GM21825 (cell line): ENCODE data around the gene COL4A1.
"Not testable (repeated sequence)": the region's sequence is repeated elsewhere in the genome, so short reads cannot be mapped to it uniquely, and the experiment has no call there.

Source experiments
- ATAC-seq: cut with Tn5 transposase; IDR thresholded peaks from one replicate; pipeline ENCODE4 v1.9.1; 2021; ENCODE audit warnings: mild to moderate bottlenecking, moderate library complexity; ENCODE audit not compliant: unreplicated experiment

COL4A1 gene

DNA sequence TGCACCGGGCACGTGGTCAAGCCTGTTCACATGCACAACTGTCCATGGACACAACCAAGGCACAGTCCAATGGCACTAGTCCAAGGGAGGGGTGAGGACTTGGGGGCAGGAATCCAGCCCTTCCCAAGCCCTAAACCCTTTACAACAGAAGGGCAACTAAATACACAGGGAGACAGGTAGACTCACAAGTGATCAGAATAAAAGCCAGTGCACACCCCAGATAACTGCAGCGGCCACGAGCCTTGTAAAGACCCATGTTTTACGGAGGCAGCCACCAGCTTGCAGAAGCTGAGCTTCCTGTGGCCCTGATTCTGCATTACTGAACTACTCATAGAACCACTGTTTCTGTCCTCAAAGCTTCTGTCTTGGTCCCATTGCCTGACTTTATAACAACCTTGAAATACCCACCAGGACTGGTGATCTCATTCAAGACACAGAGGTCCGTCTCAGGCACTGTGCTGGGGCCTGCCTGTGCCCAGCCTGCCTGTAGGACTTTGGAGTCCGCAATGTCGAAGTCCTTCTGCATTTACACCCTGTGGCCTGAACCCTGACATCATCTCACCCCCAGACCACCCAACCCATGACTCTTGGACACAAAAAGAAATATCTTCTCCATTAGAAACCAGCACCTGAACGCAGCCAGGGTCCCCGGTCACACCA is 181.2 kb downstream of the COL4A1 start:
- ATAC-seq: no peak

DNA sequence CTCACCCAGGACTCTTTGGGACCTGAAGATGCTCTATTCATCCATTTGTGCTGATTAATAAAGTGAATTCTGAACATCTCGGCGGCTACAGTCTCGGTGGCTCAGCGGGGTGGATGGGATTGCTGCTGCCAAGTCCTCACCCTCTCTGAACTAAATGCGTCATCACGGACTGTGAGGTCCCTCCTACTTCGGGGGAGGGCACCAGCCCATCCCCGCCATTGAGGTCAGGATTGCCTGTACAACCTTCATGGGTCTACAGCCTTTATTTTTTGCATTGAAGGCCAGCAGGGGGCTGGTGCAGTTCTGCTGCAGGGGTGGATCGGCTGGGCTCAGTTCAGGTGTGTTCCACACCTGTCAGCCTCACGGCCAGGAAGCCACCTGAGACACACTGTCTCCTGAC is 181.8 kb downstream of the COL4A1 start:
- no peak for ATAC-seq

DNA sequence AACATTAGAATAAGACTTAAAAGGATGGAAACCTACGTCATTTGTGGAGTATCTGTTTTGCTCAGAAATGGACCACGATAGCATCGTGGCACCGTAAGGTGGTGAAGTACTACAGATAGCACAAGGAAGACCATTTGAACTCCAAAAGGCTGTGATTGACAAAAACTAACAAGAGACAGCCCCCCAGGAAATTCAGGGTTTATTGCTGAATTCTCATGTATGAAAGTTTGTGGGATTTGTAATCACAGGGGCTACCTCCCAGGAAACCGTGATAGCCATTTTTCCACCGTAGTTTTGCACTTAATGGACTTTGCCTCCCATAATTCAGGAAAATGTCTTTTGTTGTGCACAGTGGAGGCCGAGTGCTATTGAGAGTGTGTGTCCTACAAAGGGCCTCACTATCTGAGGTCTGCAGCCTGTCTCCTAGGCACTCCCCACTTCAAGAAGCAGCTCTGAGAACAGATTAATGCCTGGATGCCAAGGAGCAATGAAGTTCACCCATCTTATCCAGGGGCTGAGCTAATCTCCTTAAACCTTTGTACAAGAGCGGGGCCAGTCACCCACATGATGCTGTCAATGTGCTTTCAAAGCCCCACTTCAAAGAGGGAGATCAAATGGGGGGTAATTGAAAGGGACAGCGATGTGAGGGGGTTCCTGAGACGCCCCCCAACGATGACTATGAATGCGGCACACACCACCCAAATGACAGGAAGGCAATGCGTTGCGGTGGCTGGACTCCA is 182.6 kb downstream of the COL4A1 start:
- no peak for ATAC-seq

DNA sequence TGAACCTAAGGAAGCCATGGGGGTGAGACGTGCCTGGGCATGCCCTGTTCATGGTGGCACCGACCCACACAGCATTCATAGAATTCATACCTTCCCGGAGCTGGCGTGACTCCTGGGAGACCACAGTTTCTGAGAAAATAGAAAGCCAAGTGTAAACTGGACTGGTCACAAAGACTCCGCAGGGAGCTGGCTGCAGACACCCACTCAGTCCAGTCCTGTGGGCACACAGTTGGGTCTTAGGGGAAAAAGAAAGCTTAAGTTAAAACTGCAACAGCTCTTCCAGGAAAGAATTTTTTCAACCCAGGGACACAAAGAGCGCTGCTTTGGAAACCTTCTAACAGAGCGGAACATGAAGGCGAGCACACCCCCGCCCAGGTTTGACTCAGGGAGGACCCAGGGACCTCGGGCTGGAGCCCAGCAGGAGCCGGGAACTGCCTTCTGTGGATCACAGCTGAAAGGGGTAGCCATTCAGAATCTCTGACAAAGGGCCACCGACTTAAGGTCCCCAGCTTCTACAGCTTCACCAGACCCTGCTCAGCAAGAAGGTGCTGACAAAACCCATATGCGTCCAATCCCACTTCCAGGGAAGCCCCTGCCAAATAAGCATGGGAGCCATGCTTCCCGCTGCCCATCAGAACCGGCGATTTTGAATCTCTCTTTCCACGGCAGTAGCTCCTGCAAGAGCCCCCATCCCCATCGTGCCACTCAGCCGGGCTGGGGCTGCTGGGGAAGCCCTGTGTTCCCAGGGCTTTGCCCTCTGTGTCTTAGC is 183.7 kb downstream of the COL4A1 start:
- ATAC-seq: no peak

DNA sequence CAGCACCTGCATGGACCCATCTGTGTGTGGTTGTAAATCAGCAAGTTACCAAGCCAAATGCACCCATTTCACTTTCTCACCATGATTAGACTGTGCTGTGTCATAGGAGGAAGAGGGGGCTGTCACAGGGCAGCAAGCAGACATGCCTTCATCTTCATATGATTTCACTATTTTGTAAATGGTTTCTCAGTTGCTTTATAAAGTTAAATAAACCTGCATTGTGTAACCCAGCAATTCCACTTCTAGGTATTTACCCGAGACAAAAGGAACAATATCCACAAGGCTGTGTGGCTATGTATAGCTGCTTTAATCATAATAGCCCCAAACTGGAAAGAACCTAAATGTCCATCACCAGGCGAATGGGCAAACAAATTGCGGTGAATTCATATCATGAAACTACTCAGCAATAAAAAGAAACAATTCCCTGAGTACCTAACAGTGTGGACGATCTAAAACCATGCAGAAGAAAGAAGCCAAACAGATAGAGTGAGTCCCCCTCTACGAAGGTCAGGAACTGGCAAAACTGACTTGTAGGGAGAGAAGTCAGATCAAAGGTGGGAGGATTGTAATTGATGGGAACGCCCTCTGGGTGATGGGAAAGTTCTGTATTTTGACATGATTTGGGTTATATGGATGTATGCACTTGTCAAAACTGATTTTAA is 185.4 kb downstream of the COL4A1 start:
- no peak for ATAC-seq

DNA sequence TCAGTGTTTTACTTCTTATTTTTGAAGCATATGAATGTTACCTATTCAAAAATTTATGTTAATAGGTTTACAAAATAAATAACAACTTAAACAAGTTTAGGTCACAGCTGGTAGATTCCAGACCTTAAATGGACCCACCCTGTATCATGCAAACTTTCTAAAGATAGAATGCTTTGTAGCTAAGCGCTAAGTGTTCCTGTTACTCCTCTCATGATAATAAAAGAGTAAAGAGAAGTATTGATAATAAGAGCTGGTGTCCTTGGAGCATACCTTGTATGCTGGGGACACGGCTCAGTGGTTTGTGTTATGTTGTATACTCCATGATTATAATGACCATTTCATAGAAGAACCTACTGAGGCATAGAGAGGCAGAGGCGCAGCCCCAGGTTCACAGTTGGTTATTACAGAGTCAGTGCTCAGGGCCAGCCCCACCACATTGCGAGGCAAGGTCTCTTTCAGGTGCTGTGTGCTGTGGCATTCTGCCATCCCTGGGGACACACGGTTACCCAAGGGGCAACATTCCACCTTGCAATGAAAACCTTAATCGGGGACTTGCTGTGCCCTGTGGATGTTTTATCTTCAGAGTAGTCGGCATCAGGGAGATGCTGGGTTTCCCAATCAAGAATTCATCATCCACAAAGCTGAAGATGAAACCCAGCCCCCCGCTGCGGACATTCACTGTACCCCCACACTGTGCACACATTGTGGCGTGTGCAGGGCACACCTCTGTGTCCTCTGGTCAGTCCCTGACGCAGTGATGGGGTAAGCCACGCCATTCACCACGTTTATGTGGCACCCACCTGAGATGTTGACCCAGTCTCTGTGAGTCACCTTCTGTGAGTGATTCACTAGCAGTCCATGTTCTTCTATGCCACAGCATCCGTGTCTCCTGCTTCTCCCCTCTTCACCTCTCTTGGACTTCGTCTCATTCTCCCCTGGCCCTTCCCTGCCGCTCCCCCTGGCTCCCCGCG is 186.7 kb downstream of the COL4A1 start:
- ATAC-seq: no peak

DNA sequence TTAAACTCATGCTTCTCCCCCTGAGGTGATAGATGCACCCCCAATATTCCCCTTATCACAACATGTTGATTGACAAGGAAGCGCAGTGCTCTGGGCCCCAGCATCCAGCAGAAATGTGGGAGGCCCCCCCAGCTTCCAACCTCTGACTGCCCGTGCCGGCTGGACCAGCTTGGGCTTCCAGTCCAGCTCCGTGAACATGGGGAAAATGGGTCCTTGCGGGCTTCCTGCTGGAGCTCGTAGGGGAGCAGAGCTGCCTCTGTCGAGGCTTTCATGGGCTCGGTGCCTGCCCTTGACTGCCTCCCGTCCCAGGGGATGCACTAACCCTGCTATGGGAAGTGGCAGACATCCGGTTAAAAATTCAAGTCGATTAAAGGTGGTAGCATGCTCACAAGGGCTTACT is 188.9 kb downstream of the COL4A1 start:
- ATAC-seq: no peak

DNA sequence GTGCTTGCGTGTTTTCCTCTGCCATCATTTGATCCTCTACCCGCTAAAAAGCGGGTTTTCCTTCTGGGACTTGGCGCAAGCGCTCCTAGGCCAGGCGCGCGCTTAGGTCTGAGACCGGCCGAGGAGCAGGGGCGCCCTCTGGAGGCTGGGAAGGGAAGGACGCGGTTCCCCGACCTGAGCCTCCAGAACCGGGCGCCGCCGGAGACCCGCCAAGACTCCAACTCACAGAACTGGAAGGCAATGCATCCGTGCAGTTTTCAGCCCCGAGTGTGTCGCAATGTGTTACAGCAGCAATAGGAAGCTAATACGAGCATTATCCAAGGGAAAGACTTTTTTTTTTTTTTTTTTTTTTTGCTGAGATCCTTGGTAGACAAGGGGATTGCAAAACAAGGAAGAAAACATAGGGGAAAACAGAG is 190.9 kb downstream of the COL4A1 start:
- ATAC-seq: peak; percentile 74

DNA sequence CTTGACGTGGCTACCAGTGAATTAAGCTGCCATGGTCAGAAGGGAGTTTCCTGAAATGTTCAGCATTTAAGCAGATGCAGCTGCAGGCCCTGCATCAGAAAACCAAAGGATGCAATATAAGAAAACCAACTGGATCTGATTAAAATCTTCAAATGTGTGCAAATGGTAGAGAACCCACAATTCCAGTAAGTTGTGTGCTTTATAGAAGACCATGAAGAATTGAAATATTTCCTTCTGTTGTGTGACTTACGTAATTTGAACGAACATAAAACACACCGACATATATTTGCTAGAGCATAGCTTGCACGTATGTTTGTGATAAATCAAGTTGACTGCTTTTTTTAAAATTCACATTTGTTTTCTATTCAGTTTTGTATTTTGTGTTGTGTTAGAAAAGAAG is 191.4 kb downstream of the COL4A1 start:
- no peak for ATAC-seq

DNA sequence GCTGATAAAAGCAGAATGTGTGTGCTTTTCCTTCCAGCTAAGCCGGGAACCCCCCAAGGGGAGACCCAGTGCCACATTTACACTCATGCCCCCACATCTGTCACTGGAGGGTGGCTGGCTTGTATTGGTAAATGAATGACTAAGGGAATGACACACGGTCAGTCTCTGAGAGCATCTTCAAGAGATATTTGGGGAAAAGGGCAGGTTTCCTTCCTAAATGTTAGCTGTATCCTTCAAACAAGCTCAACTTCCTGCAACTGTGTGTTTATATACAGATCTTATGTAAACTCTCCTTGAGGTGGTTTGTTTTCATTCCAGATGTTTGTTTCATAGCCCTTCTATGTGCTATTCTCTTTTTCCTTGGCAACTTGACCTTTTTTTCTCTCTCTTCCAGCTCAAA is 192.6 kb downstream of the COL4A1 start:
- no peak for ATAC-seq

DNA sequence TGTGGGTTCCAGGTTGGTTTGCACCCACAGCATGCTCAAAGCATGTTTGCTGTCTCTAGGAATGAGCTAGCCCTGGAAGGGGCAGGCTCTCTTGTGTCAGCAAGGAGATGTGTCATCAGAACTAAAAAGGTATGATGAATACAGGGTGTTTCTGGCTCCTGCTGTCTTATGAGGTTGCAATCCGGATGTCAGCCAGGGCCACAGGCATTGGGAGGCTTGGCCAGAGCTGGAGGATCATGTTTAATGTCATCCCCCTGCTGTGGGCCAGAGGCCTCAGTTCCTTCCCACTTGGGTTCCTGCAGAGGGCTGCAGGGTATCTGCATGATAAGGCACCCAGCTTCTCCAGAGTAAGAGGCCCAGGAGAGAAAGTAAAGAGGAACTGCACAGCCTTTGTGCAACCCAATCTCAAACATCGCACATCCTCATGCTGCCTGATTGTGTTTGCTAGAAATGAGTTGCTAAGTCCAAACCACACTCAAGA is 193.6 kb downstream of the COL4A1 start:
- no peak for ATAC-seq

DNA sequence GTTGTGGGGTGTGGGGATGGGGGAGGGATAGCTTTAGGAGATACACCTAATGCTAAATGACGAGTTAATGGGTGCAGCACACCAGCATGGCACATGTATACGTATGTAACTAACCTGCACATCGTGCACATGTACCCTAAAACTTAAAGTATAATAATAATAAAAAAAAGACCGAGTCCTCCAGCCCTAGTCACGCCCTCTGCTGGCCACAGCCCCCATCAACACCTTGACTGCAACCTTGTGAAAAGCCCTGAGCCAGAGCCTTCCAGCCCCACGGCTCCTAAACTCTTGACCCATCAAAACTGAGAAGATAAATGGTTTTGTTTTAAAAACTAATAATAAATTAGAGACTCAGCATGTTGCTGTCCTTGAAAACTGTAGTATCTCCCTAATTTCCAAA is 194.6 kb downstream of the COL4A1 start:
- not testable (repeated sequence) for ATAC-seq

DNA sequence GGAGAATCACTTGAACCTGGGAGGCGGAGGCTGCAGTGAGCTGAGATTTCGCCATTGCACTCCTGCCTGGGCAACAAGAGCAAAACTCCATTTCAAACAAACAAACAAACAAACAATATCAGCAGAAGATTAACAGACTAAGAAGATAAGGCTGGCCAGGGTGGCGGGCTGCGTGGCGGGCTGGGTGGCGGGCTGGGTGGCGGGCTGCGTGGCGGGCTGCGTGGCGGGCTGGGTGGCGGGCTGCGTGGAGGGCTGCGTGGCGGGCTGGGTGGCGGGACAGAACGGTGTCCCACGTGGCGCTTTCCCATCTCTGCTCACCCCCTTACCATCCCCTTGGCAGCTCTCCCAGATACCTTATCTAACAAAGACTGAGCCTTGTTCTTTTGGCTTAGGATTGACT is 196.2 kb downstream of the COL4A1 start:
- no peak for ATAC-seq

DNA sequence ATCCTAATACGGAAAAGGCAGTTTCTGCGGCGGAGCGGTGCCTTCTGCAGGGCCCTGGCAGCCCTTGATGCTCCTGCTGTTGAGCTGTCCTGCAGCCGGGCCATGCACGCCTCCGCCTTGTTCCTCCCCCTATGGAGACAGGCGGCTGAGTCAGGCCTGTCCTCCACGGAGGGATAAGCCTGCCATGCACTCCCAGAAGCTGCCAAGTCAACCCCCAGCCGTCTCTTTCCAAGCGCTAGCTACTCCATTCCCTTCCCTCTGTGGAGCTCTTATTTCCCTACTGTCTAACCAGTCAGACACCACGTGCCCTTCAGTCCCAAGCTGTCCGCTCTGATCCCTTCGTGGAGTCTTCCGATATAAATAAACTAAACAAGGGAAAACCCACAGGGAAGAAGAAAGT is 197.0 kb downstream of the COL4A1 start:
- no peak for ATAC-seq

DNA sequence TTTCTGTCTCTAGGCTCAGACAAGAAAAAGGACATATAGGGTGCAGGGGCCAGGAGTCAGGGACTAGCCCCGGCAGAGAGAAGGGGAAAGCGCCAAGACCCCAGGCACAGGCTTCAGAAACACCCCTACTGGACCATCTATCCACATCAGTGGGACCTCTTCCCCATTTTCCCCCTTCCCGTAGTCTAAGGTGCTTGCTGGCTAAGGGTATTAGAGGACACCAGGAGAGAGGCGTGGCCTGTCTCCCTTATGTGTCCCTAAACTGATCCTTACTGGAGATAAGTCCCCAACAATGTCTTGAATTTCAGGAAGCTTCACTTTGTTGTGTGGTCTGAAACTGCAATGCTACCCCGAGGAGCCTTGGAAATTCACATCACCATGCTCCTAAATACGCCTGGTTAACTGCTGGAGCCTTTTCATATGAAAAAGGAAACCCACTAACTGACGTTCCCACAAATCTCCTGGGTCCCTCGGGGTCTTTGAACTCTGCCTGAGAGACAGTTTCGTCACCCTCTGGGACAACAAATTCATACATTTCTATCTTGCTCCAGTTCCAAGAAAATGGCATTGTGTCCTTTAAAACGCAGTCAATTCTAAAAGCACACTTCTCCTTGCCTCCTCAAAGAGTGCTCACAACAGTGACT is 197.7 kb downstream of the COL4A1 start:
- no peak for ATAC-seq

DNA sequence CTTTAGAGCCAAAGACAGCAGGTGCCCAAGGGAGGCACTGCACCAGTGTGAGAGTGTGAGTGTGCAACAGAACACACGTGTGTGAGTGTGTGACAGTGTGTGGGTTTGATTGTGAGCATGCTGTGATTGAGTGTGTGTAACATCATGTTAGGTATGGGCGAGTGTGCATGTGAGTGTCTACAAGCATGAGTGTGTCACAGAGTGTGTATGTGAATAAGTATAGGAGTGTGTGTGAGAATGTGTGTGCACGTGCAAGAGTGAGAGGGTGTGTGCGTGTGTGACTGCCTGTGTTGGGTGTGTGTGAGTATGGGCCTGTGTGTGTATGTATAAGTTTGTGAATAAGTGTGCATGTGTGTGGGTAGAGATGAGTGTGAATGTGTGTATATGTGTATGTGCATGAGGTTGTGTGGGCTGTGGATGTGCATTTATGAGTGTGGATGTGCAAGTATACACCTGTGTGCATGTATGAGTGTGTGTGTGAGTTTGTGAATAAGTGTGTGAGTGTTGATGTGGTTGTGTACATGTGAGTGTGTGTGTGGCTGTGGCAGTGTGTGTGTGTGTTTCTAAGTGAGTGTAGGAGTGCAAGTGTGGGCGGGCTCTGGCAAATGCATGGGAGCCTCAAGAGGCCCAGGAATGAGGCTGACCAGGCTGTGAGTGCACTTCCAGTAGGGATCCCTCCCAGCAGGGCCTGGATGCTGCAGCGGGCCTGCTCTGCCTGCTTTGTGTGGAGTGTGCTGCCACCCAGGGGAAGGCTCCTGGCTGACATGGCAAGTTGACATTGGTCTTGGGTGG is 198.4 kb downstream of the COL4A1 start:
- ATAC-seq: no peak

DNA sequence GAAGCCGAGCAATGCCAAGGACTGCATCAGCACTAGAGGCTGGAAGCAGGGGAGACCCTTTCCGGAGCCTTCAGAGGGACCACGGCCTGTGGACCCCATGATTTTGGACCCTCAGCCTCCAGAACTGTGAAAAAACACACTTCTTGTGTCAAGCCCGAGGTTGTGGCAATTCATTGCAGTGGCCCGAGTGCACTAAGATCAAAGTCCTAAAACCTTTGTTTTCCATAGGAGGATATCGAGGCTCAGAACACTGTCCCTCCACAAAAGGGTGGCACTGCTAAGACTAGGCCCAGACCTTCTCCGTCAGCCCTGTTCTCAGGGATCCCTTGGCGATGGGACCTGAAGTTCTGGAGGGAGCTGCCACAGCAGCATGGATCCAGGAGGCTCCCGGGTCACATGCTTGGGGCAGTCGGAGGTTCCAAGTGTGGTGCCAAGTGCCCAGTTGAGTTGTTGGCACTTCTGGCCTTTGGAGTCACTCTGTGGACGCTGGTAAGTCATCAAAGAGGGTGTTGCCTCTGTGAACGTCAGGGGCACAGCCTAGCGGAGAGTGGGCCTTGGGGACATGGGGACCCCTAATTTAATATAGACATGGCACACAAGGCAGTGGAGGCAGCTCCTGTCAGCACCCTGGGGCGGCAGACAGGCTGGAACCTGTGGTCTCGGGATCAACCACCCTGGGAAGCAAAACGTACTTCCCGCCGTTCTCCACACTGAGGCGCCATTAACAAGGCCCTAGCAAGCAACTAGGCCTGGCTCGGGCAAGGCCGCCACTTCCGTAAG is 199.2 kb downstream of the COL4A1 start:
- no peak for ATAC-seq

DNA sequence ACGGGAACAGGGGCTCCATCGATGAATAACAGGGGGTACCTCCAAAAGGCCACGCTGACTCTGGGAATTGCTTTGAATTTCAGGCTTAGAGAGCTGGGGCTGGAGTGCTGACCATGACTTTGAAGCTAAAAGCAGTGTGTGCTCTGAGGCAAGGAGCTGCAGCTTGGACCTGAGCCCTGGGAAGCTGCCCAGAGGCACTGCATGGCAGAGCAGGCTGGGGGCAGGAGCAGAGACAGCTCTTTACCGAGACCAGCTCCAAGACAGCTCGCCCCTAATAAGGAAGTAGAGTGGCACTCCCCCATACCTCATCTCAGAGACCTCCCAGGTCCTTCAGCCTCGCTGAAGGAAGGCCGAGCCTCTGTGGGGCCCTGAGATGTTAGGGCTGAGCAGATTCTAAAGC is 200.2 kb downstream of the COL4A1 start:
- ATAC-seq: no peak
